GM12865 (cell line): Measurements from ENCODE around the gene EWSR1.

Experiments
- DNase-seq: peaks from one replicate; pipeline ENCODE4 v3.0.0; 2010; ENCODE audit warnings: low read depth
- H3K4me3 ChIP-seq: 2 replicates; pipeline ENCODE4 v1.5.1; 2011; ENCODE audit warnings: mild to moderate bottlenecking, low read depth, low read length, control low read depth
- CTCF ChIP-seq: IDR thresholded peaks from 2 replicates; pipeline ENCODE4 v1.5.1; 2011; ENCODE audit warnings: low read length, control low read depth, low read depth, inconsistent platforms; ENCODE audit not compliant: insufficient read depth; ENCODE audit errors: missing control alignments

Gene EWSR1

DNA sequence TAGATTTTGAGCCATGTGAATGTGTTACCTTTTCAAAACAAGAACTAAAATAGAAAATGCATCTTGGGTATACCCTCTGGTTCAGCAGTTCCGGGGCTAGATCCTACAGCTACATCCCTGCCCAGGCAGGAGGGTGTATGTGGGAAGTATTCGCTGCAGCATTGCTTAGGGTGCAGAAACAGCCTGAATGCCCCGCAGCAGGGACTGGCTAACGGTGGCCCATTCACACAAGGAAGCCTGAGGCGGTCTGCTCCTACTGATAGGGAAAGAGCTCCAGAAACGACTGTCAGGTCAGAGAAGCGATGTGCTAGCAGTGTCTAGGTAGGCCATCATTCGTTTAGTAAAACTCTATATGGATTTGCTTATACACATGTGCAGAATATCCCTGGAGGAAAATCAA lies 57.3 kb downstream of the EWSR1 start:
- no peak for TF ChIP-seq CTCF
- no peak overlapping the region for H3K4me3 ChIP-seq
- no peak for DNase-seq

DNA sequence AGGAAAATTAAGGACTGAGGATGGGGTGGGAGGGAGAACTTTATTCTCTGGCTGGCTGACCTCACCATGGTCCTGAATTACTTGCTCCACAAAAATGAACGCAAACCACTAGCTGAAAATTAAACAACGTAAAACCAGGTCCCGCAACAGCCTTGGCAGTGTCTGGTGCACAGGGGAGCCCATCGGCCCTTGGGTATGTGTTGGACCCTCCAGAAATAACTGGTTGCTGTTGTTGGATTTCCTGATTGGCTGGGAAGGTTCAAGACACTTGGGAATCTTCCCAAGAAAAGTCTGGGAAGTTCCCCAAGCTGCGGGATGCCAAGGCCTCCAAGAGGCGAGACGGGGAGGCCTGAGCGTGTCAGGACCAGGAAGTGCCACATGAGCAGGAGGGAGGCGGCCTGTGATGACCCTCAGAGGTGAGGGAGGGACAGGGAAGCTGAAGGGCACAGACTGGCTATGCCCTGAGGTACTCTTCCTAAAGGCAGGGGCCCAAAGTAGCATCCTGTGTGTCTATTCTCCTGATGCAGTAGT lies 57.8 kb downstream of the EWSR1 start:
- DNase-seq = no peak
- no peak overlapping the region for H3K4me3 ChIP-seq
- TF ChIP-seq CTCF = no peak

GRCh38 chr22:29326481-29326880 lies 58.4 kb downstream of the EWSR1 start:
- no peak overlapping the region for H3K4me3 ChIP-seq
- no peak for DNase-seq
- no peak for TF ChIP-seq CTCF

GRCh38 chr22:29327089-29327764 lies 59.2 kb downstream of the EWSR1 start:
- no peak overlapping the region for H3K4me3 ChIP-seq
- no peak for TF ChIP-seq CTCF
- DNase-seq = no peak

DNA sequence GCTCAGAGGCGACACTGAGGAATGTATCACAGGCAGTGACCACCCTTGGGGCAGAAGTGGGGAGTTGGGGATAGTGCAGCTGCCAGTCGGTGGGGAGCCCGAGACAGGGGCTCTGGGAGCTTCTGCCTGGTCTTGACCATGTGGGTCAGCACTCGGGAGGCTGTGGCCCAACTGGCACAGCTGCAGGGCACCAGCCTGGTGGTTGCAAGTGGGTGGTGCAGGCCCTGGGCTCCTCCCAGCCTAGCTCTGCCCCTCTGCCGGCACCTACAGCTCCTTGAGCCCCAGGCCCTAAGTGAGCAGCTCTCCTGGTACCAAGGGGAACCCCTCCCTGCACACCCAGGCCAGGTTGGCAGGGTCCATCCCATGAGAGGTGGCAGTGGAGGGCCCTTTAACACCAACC lies 60.0 kb downstream of the EWSR1 start:
- DNase-seq = no peak
- TF ChIP-seq CTCF = no peak
- no peak overlapping the region for H3K4me3 ChIP-seq

- TF ChIP-seq CTCF = no peak
- no peak overlapping the region for H3K4me3 ChIP-seq
- DNase-seq = no peak
Observed at GRCh38 chr22:29328566-29329500, 60.8 kb downstream of the EWSR1 start.
